KBM-7 (cell line): ENCODE results near the gene EPS8L3.
"Not testable (repeated sequence)": the region's sequence is repeated elsewhere in the genome, so short reads cannot be mapped to it uniquely, and the experiment has no call there.

Experiments used
- DNase-seq: peaks from one replicate; pipeline ENCODE4 v3.0.0-alpha.2; 2015
- in situ Hi-C: fragments of 300-500 bp; cut with MboI; formaldehyde crosslinking; loops from 2 replicates; pipeline ENCODE4 v1.14.3; 2020; ENCODE audit warnings: low sequenced_read_pairs, low pct_unique_long_range_greater_than_20kb, mixed read lengths

The EPS8L3 gene

GRCh38 chr1:109763646-109764415 lies at the start of gene EPS8L3:
Gene EPS8L3 (minus strand): TSS chr1:109763923. CDS start chr1:109761749, 2,174 bp downstream.
- no peak for DNase-seq
- in situ Hi-C loops, result loop anchor here (25.0 kb wide), 1 partner anchor 102 kb away; the partner anchor contains the start of genes GSTM2 and GSTM4

- DNase-seq, result no peak
- in situ Hi-C loops, result no loop called here
Observed at GRCh38 chr1:109812691-109813393, 49.1 kb upstream of the EPS8L3 start.

- in situ Hi-C loops, result no loop called here
- no peak for DNase-seq
Observed at GRCh38 chr1:109808703-109809102, 45.0 kb upstream of the EPS8L3 start.

- in situ Hi-C loops, result no loop called here
- no peak for DNase-seq
Observed at GRCh38 chr1:109807822-109808680, 44.3 kb upstream of the EPS8L3 start.

GRCh38 chr1:109807402-109807801 lies 43.7 kb upstream of the EPS8L3 start:
- no peak for DNase-seq
- in situ Hi-C loops, result no loop called here

- DNase-seq, result no peak
- in situ Hi-C loops, result no loop called here
Observed at GRCh38 chr1:109806733-109807400, 43.1 kb upstream of the EPS8L3 start.

- in situ Hi-C loops, result no loop called here
- DNase-seq, result no peak
Observed at GRCh38 chr1:109805486-109806165, 41.9 kb upstream of the EPS8L3 start.

- no peak for DNase-seq
Observed at GRCh38 chr1:109804660-109805059, 40.9 kb upstream of the EPS8L3 start.

GRCh38 chr1:109803901-109804331 lies 40.2 kb upstream of the EPS8L3 start:
- DNase-seq, result no peak

More at GRCh38 chr1:109804660-109805059, 40.9 kb upstream of the EPS8L3 start:
- in situ Hi-C loops, result no loop called here

GRCh38 chr1:109802901-109803561 lies 39.3 kb upstream of the EPS8L3 start:
- in situ Hi-C loops, result no loop called here

More at GRCh38 chr1:109803901-109804331, 40.2 kb upstream of the EPS8L3 start:
- in situ Hi-C loops, result no loop called here

GRCh38 chr1:109802136-109802900 lies 38.6 kb upstream of the EPS8L3 start:
- no peak for DNase-seq
- in situ Hi-C loops, result no loop called here

More at GRCh38 chr1:109802901-109803561, 39.3 kb upstream of the EPS8L3 start:
- DNase-seq, result no peak

GRCh38 chr1:109801791-109802135 lies 38.0 kb upstream of the EPS8L3 start:
- no peak for DNase-seq
- in situ Hi-C loops, result no loop called here

- in situ Hi-C loops, result no loop called here
Observed at GRCh38 chr1:109800291-109800690, 36.6 kb upstream of the EPS8L3 start.

GRCh38 chr1:109799445-109799844 lies 35.7 kb upstream of the EPS8L3 start:
- DNase-seq, result no peak
- in situ Hi-C loops, result no loop called here

More at GRCh38 chr1:109800291-109800690, 36.6 kb upstream of the EPS8L3 start:
- no peak for DNase-seq

- DNase-seq, in situ Hi-C loops: not testable (repeated sequence)
Observed at GRCh38 chr1:109797303-109797595, 33.5 kb upstream of the EPS8L3 start.

GRCh38 chr1:109796484-109797302 lies 33.0 kb upstream of the EPS8L3 start:
- in situ Hi-C loops, result no loop called here
- no peak for DNase-seq
